ENCODE data around the gene TJAP1.
"Not testable (repeated sequence)": the region's sequence is repeated elsewhere in the genome, so short reads cannot be mapped to it uniquely, and the experiment has no call there.

TJAP1 gene

DNA sequence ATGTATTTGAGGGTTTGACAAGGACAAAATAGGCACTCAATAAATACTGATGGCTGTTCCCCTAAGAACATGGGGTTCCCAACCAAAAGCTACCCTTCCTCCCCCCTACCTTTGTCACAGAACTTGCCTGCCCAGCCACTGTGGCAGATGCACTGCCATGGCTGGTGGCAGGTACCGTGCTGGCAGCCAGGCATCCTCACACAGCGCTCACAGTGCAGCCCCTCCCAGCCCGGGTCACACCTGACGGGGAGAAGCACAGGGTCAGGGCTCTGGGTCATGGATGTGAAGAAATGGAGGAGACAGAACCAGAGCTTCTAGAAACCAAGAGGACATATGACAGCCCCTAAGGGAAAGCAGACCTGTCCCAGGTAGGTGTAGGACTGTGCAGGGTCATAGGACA, 24.5 kb upstream of the TJAP1 start:
- no peak for DNase-seq (ENCODE audit: low read depth in 2 of 2, low spot score in 1 of 2)

DNA sequence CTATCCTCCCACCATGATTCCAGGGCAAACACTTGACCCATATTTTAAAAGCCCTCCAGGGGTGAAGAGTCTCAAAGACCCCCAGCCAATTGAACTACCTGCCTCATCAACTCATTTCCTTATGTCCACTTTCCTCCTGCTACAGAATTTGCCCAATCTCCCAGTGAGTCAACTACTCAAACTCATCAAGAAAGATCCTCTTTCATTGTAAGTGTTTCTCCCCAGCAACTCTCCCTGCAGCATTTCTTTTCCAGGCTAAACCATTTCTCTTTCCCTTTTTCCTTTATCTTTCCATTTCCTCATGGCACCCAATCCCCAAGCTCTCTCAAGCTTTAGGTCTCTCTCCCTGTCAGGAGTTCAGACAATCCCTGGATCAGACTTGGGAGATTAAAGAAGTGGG, 23.5 kb upstream of the TJAP1 start:
- DNase-seq (ENCODE audit: low read depth in 2 of 2, low spot score in 1 of 2) = no peak

DNA sequence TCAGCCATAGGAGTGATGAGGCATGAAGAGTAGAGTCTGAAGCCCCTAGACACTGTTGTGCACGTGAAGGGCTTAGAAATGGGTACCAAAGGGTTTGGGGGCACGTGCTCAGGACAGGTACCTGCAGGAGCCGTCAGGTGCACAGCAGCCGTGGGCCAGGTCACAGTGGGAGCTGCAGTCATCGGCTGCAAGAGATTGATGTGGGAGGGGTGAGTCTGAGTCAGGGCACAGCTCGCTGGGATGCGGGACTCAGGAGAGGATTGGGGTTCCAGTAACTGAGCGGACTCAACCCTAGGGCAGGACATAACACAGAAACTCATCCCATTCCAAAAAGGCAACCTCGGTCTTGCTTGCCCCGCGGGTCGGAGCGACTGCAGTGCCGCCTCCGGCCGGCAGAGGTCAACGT, 23.1 kb upstream of the TJAP1 start:
- peak; percentile 26 to 43 for DNase-seq (ENCODE audit: low read depth in 2 of 2, low spot score in 1 of 2)

DNA sequence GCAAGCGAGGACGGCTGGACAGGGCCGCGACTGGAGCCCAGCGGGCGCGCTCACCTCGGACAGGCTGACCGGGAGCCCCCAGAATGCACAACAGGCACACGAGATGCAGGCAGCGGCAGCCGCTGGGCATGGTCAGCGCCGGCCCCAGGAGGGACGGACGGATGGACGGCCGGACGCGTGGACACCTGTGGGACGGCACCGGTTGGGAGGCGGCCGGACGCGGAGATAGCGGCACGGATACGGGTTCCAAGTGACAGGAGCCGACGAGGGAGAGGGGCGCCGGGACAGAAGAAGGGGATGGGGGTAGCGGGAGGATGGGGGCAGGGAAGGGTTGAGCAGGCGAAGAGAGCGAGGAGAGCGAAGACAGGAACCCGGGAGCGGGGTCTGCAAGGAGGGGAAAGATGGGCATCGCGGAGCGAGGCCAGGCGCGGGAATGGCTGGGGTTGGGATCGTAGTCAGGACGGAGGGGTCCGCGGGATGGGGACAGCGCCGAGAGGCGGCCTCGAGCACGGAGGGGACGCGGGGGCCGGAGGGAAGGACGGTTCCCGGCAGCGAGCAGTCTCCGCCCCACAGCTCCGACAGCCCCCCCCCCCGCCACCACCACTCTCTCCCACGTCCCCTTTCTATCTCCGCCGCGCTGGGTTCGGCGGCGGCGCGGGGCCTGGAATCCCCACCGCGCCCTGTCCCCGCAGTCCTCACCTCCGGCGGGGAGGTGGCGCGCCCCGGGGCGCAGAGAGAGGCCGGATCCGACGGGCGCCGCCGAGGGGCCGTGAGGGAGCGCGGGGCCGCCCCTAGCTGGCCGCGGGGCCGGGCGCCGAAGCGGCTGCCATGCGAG, 22.5 kb upstream of the TJAP1 start:
- peak in 1 of 2 donors; percentile 4 for DNase-seq (ENCODE audit: low read depth in 2 of 2, low spot score in 1 of 2)

DNA sequence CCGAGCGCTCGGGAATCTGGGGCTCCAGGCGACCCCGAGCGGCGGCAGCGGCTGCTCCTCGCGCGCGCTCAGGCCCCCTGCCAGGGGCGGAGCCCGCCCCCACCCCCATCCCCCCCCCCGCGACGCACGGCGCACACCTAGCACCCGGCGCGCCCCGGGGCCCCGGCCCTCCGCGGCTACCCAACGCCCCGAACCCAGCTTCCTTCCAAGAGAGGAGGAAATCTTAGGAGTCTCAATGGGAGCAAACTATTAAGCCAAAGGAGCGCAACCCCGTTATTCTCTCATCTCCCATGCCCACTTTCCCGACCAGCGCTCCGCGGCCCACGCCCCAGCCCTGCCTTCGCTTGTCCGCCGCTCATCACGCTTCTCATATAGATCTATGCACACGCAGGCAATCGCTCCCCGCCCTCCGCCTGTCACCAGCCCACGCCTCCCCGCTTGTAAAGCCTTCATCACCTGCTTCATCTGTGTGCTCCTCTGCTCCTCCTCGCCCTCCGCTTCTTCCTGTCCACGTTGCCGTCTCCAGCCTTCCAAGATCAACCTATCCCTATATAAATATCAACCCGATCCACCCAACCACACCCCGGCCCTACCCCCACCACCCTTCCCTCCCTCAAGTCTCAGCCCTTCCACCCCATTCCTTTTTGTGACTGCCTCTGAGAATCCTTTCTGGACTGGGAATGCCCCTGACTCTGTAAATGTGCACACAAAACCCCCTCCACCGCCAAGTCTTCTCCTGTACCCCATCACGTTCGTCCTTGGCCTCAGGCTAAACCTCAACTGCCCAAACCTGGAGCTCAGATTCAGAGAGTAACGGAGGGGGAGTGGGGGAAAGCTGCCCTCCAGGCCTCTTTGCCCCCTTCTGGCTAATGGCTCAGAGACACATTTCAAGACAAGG, 21.6 kb upstream of the TJAP1 start, which contains the start of gene DLK2:
Gene DLK2, minus strand, starts transcription at position 18 of the 898 bp plus-strand sequence. CDS start 723 bp downstream, outside the sequence.
- peak in 1 of 2 donors; percentile 5 for DNase-seq (ENCODE audit: low read depth in 2 of 2, low spot score in 1 of 2)

DNA sequence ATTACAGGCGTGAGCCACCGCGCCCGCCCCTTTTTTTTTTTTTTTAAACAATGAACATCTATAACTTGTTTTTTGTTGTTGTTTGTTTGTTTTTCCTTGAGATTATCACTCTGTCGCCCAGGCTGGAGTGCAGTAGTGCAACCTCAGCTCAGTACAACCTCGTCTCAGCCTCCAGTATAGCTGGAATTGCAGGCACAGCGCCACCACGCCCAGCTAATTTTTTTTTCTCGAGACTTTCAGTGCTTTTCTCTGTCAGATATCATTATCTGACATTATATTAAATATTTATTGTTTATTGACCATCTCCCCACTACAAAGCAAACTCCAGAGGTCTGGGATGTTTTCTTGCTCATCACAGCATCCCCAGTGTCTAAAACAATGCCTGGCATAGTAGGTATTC, 19.7 kb upstream of the TJAP1 start:
- DNase-seq (ENCODE audit: low read depth in 2 of 2, low spot score in 1 of 2) = no peak

DNA sequence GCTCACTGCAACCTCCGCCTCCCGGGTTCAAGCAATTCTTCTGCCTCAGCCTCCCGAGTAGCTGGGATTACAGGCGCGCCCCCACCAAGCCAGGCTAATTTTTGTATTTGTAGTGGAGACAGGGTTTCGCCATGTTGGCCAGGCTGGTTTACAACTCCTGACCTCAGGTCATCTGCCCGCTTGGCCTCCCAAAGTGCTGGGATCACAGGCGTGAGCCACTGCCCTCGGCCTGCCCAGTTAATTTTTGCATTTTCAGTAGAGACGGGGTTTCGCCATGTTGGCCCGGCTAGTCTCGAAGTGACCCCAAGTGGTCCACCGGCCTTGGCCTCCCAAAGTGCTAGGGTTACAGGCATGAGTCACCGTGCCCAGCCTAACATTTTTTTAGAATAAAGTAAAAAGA, 19.2 kb upstream of the TJAP1 start:
- DNase-seq (ENCODE audit: low read depth in 2 of 2, low spot score in 1 of 2) = not testable (repeated sequence)

DNA sequence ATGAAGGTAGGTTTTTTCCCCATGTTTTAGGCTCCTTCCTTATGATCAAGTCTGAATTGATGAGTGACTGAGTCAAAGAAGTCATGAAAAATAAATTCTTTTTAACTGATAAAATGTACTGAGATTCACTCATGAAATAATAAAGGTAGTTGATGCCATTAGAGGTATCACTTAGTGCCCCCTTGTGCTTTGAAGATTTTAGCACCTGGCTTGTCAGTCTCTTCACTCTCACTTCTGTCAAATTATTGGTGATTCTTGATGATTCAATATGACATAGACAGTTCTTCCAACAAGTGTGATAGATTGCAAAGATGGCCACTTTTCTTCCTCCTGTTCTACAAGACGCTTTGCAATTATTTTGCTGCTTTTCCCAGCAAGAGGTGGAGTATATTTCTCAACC, 17.8 kb upstream of the TJAP1 start:
- DNase-seq (ENCODE audit: low read depth in 2 of 2, low spot score in 1 of 2) = no peak

DNA sequence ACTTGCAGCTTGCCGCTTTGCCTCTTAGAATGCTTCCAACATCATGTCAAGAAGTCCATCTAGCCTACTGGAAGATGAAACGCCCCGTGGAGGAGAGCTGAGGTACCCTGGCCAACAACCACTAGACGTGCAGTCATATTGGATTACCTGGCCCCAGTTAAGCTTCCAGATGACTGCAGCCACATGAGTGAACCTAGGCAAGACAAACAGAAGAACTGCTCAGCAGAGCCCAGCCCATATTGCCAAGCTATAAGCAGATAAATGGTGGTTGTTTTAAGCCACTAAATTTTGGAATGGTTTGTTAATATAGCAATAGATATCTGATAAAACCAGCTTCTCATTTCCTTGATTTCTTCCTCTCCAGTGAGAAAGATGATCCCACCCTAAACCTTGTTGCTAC, 17.3 kb upstream of the TJAP1 start:
- no peak for DNase-seq (ENCODE audit: low read depth in 2 of 2, low spot score in 1 of 2)

DNA sequence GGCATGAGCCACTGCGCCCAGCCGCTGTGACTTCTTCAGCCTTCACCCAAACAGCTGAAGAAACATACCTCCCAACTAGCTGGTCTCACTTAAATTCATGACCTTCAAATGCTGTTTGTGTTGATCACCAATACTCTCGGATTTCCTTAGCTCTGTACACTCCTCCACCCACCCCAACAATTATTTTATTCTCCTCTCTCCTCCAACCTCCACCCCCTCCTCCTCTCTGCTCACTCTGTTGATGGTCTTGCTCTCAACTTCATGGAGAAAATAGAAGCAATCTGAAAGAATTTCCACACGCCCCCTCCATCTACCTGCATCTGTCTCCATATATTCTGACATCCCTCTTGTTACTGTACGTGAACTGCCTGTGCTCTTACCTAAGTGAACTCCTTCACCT, 15.4 kb upstream of the TJAP1 start:
- no peak for DNase-seq (ENCODE audit: low read depth in 2 of 2, low spot score in 1 of 2)

DNA sequence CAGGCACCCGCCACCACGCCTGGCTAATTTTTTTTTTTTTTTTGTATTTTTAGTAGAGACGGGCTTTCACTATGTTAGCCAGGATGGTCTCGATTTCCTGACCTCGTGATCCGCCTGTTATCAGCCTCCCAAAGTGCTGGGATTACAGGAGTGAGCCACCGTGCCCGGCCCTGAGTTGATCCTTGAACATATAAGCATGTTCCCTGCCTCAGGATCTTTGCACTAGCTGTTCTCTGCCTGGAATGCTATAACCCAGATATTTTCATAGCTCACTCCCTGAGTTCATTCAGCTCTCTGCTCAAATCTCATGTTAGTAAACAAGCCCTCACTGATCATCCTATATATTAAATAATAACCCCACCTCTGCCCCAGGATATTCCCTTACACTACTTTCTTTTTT, 13.0 kb upstream of the TJAP1 start:
- DNase-seq (ENCODE audit: low read depth in 2 of 2, low spot score in 1 of 2) = no peak

DNA sequence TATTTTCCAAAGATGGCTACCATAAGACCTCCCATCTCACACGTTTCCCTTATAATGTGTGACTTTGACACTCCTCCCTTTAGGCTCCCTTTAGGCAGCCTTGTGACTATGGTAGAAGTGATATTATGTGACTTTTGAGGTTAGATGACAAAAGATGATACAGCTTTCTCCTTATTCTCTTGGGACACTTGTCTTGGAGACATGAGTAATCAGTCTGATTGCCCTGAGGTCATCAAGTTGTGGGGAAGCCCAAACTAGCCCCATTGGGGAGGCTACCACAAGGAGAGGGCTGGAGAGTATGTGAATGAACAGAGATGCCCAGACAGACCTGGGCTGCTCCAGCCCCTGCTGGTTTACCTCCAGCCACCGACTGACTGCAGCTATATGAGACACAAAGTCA, 11.4 kb upstream of the TJAP1 start:
- DNase-seq (ENCODE audit: low read depth in 2 of 2, low spot score in 1 of 2) = no peak

DNA sequence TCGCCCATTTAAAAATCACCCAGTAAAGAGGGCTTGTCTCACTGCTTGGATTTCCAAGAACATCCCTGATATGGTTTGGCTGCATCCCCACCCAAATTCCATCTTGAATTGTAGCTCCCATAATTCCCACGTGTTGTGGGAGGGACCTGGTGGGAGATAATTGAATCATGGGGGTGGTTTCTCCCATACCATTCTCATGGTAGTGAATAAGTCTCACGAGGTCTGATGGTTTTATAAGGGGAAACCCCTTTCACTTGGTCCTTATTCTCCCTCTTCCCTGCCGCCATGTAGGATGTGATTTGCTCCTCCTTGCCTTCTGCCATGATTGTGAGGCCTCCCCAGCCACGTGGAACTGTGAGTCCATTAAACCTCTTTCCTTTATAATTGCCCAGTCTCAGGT, 10.1 kb upstream of the TJAP1 start:
- DNase-seq (ENCODE audit: low read depth in 2 of 2, low spot score in 1 of 2) = not testable (repeated sequence)

DNA sequence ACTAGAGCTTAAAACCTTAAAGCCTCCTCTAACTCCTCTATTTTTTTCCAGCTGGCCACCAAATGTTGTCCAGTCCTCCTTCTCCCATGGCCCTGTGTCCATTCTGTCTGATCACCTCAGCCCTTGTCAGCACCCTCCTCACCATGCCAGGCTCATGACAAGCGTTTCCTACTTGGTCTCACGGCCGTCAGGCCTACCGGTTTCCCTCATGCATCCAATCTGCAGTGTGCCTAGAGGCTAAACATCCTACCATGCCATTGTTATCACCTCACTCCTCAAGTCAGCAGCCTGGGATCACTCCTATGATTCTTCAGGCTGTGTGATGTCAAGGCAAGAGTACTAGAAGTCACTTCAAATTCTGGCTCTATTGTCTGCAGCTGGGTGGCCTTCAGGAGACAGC, 9.6 kb upstream of the TJAP1 start:
- no peak for DNase-seq (ENCODE audit: low read depth in 2 of 2, low spot score in 1 of 2)

DNA sequence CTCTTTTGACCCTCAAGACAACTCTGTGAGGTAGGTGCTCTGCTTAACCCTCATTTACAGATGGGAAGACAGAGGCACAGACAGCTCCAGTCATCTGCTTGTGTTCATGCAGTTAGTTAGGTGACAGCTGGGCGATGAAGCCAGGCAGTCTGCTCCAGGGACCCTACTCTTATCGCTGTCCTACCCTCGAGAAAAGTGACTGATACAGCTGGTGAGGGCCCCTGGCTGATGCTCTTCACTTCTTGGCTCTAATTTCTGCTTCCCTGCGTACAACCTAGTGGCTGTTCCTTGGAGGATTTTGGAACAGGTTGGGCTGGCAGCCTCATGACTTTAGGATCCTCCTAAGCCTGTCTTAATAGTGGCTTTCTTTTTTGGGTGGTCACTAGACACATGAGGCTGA, 9.1 kb upstream of the TJAP1 start:
- DNase-seq (ENCODE audit: low read depth in 2 of 2, low spot score in 1 of 2) = no peak

DNA sequence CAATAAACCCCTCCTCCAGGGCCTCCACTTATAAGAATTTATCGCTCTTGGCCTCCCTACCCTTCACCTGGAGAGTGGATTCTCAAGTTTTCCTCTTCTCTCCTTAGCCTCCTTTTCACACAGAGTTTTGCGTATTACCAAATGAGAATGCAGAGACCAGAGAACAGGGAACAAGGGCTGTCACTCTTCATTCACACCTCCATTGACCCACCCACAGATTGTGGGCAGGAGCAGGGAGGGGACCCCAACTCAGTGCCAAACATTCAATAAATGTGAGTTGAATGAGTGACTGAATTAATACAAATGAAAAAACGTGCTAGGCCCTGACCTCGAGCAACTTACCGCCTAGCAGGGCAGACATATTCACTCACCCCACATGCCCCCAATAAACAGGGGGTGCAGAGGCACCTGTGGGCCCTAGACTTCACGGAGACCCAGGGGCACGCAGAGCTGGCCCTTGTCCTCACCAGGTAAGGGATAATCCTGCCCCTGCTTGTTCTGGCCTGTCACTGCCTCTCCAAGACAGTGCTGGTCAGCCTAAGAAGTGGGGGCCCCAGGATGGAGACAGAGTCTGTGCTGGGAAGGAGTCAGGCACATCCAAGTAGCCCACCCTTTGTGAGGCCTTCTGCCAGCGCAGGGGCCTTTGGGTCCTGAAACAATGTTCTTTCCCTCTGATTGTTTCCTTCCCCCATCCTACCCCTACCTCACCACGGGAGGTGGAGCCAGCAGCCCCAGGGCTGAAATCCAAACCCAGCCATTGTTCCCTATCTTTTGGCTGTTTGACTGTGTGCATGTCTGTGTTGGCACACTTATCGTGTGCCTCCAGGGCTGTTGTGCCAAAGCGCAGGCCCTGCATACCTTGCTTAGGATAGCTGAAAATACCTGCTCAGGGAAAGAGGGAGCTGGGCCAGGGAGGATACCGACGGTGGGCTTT, 8.4 kb upstream of the TJAP1 start:
- no peak for DNase-seq (ENCODE audit: low read depth in 2 of 2, low spot score in 1 of 2)

DNA sequence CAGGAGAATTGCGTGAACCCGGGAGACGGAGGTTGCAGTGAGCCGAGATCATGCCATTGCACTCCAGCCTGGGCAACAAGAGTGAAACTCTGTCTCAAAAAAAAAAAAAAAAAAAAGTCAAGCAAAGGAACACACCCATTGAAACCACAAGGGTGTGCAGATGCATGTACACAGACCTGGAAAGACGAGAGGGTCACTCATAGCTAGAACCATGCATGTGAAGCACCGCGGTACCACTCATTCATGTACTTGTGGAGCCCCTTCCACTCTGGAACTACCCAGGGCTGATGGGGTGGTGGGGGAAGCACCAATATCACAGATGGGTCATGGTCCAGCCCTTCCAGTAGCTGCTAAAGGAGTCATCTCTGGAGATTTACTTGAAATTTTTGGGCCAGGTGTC, 7.4 kb upstream of the TJAP1 start:
- DNase-seq (ENCODE audit: low read depth in 2 of 2, low spot score in 1 of 2) = no peak

DNA sequence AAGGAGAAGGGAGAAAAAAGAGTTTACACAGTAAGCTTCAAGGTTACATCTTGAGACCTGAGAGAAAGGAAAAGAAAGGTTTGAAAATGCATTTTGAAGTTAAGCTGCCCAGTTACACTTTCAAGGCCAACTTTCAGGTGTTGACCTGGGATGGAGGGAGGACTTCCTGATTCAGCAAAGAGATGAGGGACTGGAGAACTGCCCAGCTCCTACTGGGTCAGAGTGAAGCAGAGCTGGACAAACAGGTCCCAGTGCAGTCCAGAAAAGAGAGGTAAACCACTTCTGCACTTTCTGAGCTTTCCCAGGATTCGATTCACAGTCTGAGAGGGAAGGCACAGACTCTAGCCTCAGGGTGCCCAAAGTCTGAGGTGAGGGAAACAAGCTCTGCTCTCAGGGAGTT, 6.0 kb upstream of the TJAP1 start:
- no peak for DNase-seq (ENCODE audit: low read depth in 2 of 2, low spot score in 1 of 2)

DNA sequence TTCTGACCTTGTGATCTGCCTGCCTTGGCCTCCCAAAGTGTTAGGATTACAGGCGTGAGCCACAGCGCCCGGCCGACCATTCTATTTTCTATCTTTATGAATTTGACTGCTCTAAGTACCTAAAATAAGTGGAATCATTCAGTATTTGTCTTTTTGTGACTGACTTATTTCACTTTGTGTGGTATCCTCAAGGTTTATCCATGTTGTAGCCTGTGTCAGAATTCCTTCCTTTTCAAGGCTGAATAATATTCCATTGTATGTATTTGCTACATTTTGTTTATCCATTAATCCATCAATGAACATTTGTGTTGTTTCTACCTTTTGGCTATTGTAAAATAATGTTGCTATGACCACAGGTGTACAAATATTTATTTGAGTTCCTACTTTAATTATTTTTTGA, 4.9 kb upstream of the TJAP1 start:
- no peak for DNase-seq (ENCODE audit: low read depth in 2 of 2, low spot score in 1 of 2)

DNA sequence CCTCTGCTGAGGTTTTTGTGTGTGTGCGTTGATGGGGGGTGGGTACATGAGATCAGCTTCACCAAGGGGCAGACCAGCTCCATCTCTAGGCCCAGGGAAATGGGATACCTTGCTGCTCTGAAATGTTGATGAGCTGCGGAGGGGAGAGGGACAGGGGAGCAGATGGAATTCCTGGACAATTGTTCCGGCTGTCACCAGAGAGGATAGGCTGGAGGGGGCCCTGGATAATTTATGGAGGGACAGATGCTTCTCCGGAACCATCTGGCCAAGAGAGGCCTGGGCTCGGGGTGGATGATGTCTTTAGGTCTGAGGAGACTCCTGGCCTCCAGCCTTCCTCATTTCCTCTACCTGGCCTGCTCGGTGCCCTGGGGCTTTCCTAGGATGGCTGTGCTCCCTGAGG, 1.9 kb upstream of the TJAP1 start:
- DNase-seq (ENCODE audit: low read depth in 2 of 2, low spot score in 1 of 2) = no peak

DNA sequence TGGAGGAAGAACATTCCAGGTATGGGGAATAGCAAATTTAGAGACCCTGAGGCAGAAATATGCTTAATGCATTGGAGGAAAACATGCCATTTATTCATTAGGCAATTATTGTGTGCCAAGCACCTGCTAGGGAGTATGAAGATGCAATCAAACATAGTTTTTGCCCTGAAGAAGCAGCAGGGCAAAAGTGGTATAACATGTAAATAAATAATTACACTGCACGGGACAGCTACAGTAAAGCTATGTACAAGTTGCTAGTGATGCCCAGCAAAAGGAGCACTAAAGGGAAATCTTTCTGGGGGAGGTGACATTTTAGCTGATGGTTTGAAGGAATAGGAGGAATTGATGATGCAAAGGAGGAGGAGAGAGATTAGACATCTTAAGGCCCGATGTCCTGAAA, 624 bp upstream of the TJAP1 start:
- no peak for DNase-seq (ENCODE audit: low read depth in 2 of 2, low spot score in 1 of 2)
